ENCODE measurements around the gene CAPN11. TPM values are rescaled to one million over a fixed set of nuclear protein-coding genes. Genes with fewer than 3 reads are reported as not detected.

Gene CAPN11
- total RNA-seq, result not detected in 2 replicates

DNA sequence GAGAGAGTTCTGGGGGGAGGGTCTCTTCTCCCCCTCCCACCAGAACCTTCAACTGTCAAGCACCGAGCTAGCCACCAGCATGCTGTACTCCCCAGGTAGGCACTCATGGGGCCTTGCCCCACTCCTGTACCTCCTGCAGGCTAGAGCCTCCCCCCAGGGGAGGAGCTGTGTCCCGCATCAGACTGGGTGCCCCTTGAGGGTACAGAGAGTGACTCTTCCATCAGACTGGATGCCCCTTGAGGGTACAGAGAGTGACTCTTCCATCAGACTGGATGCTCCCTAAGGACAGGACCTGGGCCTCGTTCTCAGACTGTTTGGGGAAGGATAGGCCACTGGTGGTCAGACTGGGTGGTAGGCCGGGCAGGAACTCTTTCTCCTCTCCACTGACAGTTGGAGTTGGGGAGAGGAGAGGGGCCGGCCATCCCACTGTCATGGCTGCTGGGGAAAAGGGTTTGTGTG, at the start of gene CAPN11:
CAPN11 (plus strand) TSS at position 51 of the 459 bp plus-strand sequence; CDS start at position 80, 29 bp downstream.

DNA sequence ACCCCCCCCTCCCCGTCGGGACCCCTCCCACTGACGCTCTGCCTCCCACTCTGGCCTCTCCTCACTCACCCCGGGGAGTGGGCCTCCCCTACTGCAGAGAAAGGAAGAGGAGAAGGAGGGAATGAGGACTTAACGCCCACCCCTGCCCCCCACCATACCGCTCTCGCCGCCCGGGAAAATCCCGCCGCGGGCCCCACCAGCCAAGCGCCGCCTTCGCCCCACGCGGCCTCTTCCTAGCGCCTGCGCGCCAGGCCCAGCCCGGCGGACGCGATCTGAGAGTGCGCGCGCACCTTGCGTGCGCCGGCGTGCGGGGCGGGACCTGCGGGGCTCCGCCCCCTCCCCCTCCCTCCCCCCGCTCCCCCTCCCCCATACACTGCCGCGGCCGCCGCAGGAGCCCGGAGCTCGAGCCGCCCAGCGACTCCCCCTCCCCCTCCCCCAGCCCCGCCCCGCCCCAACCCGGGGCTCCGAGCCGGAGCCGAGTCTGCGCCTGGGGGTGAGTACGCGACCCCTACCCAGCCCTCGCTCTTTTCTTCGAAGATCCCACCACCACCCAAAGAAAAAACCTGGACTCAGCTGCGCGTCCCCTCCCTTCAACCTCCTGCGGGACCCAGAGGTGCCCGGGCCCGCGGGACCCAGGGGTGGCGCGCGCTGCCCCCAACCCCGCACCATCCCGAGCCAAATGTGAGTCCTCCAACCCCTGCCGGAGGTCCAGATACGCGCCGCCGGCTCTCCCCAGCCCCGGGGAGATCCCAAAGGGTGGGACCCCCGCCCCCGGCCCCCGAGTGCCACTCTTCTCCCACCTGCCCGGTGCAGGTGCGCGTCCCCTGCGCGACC, 31.2 kb upstream of the CAPN11 start, which contains the start of the genes MRPL14 and TMEM63B:
MRPL14 (minus strand) TSS at position 267 of the 834 bp plus-strand sequence. CDS start 10,841 bp downstream, outside the sequence.
TMEM63B (plus strand) TSS at position 369 of the 834 bp plus-strand sequence. CDS start 7,031 bp downstream, outside the sequence.

DNA sequence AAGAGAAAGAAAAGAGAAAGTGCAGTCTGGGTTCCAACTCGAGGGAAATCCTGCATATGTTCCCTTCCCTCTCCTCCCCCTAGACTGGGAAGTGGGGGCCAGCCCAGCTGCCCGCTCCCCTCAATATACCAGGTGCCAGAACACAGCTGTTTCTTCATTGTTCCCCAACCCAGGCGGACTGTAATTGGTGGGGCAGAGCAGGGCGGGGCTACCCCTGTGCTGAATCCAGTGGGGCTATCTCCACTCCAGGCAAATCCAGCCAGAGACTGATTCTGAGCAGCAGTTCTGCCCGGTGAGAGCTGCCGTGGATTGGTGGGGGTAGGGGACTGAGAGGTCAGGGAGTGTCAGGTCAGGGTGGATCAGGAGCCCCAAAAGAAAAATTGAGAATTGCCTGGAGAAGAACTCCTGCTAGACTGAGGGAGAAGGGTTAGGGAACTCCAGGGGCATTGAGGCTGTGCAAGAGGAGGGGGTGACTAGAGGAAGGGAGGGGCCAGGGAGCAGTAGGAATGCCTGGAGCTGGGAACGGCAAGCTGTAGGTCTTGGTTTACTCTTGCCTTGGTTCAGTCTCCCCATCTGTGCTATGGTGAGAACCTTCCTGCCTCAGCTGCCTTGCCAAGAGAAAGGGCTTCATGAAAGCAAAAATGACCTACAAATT, 58.2 kb downstream of the CAPN11 start, which contains the start of gene MYMX:
MYMX (plus strand) TSS at position 250 of the 655 bp plus-strand sequence. CDS start 546 bp downstream, outside the sequence.

DNA sequence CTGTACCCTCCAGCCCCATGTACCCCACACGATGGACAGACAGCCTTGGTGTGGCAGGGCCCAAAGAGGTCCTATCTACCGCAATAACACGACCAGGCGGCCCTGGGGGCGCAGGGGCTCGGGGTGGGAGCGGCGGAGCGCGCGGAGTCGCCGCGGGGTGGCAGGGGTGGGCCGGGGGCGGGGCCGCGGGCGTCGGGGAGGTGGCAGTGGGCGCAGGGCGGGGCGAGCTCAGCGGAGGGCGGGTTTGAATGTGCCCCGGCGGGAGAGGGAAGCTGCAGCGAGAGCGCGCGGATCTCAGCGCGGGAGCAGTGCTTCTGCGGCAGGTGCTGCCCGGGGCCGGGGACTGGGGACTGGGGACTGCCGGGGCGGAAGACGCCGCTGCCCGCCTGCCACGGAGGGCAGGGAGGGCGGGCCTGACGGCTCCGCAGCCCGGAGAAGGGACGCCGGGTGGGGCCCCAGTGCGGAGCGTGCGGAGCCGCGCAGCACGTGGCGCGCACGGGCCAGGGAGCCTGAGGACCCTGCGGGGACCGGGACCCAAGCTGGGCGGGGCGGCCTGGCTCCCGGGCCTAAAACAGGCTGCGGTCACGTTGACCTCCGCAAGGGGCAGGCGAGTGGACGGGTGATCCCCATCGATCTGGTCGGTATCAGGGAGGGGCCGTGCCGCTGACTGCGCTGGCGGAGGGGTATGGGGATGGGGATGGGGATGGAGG, 64.9 kb downstream of the CAPN11 start, which contains the start of gene SLC29A1:
SLC29A1 (plus strand) TSS at position 277 of the 710 bp plus-strand sequence. CDS start 3,719 bp downstream, outside the sequence.

Other genes starting within 250 kb of the CAPN11 start
- 98.2 and 133 TPM in 2 replicates for gene MRPL14, start 31.4 kb upstream of the CAPN11 start, total RNA-seq
- gene TMEM63B, start 31.3 kb upstream of the CAPN11 start, total RNA-seq, result 56.5 and 62.3 TPM in 2 replicates
- not detected in 2 replicates for gene MYMX, start 58.1 kb downstream of the CAPN11 start, total RNA-seq
- 23.2 and 50.3 TPM in 2 replicates for gene SLC29A1, start 64.8 kb downstream of the CAPN11 start, total RNA-seq
- 822 and 1,294 TPM in 2 replicates for gene HSP90AB1, start 88.3 kb downstream of the CAPN11 start, total RNA-seq
- gene SLC35B2, start 98.7 kb downstream of the CAPN11 start, total RNA-seq, result 74.6 and 75.2 TPM in 2 replicates
- gene NFKBIE, start 106.7 kb downstream of the CAPN11 start, total RNA-seq, result 35.1 and 36.9 TPM in 2 replicates
- under 0.01 TPM in 1 of 2 replicates, not detected in the other for gene TMEM151B, start 111.6 kb downstream of the CAPN11 start, total RNA-seq
- gene AARS2, start 154.5 kb downstream of the CAPN11 start, total RNA-seq, result 9.7 and 17.2 TPM in 2 replicates
- gene SPATS1, start 183.8 kb downstream of the CAPN11 start, total RNA-seq, result not detected in 2 replicates
- gene CDC5L, start 228.9 kb downstream of the CAPN11 start, total RNA-seq, result 14.3 and 16.0 TPM in 2 replicates

All from hair follicular keratinocyte (primary cell).